Brain microvascular endothelial cell (primary cell): Measurements from ENCODE around the gene PHYKPL.

Experiments used
- DNase-seq: peaks from one replicate; pipeline ENCODE4 v3.0.0-alpha.2; 2020
- H3K27ac ChIP-seq: fragments of 250-450 bp; sonication (Bioruptor Pico); 2 replicates; pipeline ENCODE4 v1.5.1; 2020; ENCODE audit warnings: mild to moderate bottlenecking, moderate library complexity
- H3K27me3 ChIP-seq: fragments of 250-450 bp; sonication (Bioruptor Pico); replicated peaks from 2 replicates; pipeline ENCODE4 v1.5.1; 2020; ENCODE audit warnings: mild to moderate bottlenecking
- H3K36me3 ChIP-seq: fragments of 250-450 bp; sonication (Bioruptor Pico); replicated peaks from 2 replicates; pipeline ENCODE4 v1.5.1; 2020; ENCODE audit warnings: mild to moderate bottlenecking
- H3K4me3 ChIP-seq: 2 replicates; pipeline ENCODE4 v1.5.1; 2011; ENCODE audit warnings: low read depth, mild to moderate bottlenecking, control low read depth, low read length, moderate library complexity
- in situ Hi-C: cut with HindIII; loops from 2 replicates; pipeline ENCODE4 v1.10.0; 2017; ENCODE audit warnings: low sequenced_read_pairs, low pct_ligation_motif_present
- TF ChIP-seq, protein P1 (sequence below): IDR thresholded peaks from 2 replicates; pipeline ENCODE4 v1.5.1; 2011; ENCODE audit warnings: low read depth, mild to moderate bottlenecking, moderate library complexity, low read length, control low read depth, inconsistent platforms; ENCODE audit errors: missing control alignments

PHYKPL gene

DNA sequence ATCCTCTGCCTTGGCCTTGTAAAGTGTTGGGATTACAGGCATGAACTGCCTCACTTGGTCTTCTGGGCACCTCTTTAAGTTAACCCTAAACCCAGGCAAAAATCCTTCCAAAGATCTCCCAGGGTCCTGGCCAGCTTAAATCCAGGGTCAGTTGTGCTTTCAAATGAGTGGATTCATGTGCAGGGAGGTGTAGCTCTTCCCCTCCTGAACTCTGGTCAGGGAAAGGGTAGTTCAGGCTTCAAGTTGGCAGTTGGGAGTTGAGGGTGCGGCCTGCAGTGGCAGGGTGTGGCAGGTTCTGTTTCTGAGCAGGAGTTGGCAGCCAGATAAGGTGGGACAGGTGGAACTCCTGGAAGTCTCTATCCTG, 24.7 kb downstream of the PHYKPL start:
- in situ Hi-C loops: no loop called here
- TF ChIP-seq, protein P1, sequence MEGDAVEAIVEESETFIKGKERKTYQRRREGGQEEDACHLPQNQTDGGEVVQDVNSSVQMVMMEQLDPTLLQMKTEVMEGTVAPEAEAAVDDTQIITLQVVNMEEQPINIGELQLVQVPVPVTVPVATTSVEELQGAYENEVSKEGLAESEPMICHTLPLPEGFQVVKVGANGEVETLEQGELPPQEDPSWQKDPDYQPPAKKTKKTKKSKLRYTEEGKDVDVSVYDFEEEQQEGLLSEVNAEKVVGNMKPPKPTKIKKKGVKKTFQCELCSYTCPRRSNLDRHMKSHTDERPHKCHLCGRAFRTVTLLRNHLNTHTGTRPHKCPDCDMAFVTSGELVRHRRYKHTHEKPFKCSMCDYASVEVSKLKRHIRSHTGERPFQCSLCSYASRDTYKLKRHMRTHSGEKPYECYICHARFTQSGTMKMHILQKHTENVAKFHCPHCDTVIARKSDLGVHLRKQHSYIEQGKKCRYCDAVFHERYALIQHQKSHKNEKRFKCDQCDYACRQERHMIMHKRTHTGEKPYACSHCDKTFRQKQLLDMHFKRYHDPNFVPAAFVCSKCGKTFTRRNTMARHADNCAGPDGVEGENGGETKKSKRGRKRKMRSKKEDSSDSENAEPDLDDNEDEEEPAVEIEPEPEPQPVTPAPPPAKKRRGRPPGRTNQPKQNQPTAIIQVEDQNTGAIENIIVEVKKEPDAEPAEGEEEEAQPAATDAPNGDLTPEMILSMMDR: no peak
- Histone ChIP-seq H3K4me3 (no peak overlapping the region), H3K27me3 (no peaks in the 10 kb centered on the region), H3K36me3 (peaks cover 81% of the 10 kb centered on the region), H3K27ac (no peak overlapping the region)
- DNase-seq: no peak

DNA sequence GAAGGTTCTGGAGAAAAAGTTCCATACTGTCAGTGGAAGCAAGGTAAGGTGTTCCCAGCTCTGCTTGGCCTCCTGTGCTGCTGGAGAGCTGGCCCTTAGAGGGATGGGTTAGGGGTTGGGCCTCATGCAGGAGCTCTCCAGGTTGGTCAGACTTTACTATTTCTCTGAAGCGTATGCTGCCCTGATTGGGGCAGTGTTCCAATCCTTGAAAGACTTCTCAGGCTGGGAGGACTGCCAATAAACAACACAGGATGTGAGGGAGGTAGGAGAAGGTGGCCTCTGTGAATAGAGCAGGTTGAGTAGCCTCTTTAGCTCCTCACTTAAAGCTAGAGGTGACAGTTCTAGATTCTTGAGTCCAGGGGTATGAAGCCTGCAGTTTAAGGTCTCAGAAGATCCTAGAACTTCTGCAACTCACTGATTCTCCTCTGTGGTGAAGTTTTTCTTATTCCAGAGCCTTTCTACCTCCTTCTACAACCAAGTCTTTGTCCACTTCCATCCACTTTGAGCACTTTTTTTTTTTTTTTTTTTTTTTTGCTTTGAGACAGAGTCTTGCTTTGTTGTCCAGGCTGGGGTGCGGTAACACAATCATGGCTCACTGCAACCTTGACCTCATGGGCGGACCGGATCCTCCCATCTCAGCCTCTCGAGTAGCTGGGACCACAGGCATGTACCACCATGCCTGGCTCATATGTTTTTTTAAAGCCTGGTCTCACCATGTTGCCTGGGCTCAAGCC, 25.3 kb downstream of the PHYKPL start:
- peaks cover 75% of the 10 kb centered on the region for H3K36me3 ChIP-seq
- peak; percentile 18 for DNase-seq
- TF ChIP-seq, protein P1: no peak
- H3K27ac ChIP-seq: no peak overlapping the region
- in situ Hi-C loops: no loop called here
- no peaks in the 10 kb centered on the region for H3K27me3 ChIP-seq
- peak overlapping the region; percentile 97 for H3K4me3 ChIP-seq

DNA sequence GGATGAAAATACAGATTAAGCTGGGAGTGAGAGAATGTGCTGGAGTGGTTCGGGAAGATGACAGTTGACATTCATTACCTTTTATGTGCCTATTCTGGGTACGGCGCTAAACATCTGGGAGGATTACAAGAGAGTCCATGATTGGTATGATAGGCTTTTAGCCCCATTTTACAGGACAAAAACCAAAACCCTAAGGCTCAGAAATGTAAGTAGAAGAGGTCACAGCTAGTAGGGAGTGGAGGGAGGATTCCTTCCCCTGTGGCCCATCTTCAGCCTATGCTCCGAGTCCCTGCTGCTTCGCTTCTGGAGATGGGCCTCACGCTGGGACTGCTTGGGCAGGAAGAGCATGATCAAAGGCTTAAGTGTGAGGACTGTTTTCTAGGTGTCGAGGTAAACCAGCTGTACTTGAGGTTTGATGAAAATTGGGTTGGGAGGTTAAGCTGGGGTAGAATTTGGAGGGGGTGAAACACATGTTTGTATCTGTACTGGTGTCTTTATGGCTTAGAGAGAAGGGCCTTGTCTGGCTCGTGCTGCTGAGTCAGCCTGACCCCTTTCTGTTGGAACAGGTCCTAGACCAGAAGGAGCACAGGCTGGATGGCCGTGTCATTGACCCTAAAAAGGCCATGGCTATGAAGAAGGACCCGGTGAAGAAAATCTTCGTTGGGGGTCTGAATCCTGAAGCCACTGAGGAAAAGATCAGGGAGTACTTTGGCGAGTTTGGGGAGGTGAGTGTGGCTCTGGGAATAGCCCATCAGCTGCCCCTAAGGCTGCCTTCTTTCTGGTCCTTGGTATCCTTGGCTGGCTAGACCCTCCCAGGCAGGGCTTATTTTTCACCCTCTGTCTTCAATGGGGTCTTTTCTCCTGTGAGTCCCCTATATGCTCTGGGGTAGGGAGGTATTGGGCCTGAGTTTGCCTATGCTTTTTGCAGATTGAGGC, 26.2 kb downstream of the PHYKPL start:
- no peaks in the 10 kb centered on the region for H3K27me3 ChIP-seq
- no peak for DNase-seq
- H3K4me3 ChIP-seq: peak overlapping the region; percentile 97
- no peak overlapping the region for H3K27ac ChIP-seq
- TF ChIP-seq, protein P1: no peak
- in situ Hi-C loops: no loop called here
- peaks cover 66% of the 10 kb centered on the region for H3K36me3 ChIP-seq

DNA sequence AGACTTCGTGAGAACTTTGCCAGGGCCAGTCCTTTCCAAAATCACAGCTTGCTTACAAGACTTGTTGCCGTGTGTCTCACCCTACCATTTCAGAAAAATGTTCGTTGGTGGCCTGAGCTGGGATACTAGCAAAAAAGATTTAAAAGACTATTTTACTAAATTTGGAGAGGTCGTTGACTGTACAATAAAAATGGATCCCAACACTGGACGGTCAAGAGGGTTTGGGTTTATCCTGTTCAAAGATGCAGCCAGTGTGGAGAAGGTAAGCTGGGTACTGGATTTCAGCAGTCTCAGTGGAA, 26.9 kb downstream of the PHYKPL start:
- TF ChIP-seq, protein P1: no peak
- in situ Hi-C loops: no loop called here
- Histone ChIP-seq H3K4me3 (peak overlapping the region; percentile 97), H3K36me3 (peaks cover 59% of the 10 kb centered on the region), H3K27me3 (no peaks in the 10 kb centered on the region), H3K27ac (no peak overlapping the region)
- no peak for DNase-seq

DNA sequence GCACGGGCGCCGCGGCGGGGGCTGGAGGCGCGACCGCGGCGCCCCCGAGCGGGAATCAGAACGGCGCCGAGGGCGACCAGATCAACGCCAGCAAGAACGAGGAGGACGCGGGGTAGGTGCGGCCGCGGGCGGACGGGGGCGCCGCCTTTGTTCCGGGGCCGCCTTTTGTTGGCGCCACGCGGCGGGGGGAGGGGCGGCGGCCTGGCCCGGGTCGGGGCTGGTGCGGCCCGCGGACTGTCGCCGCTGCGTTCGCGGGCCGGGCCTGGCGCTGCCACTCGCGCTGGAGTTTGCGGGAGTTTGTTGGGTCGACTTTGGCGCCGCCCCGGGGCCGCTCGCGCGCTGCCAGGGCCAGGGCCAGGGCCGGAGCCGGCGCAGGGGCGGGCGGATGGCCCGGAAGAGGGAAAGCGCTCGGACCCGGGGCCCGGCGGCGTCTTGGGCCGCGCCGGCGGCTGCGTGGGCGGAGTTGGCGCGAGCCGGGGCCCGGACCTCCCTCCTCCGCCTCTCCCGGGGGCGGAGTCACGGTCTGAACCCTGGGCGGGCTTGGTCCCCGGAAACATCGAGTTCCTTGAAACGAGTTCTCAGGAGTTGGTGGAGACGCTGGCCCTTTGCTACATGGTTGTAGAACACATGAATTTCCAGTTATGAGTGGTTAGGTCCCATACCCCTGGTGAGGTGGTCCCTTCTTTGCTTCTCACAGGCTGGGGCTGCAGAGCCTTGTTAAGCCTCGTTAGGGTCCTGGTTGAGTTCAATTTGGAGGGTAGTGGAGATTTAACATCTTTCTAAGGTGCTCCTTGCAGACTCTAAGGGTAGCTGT, 27.5 kb downstream of the PHYKPL start:
- Histone ChIP-seq H3K27me3 (no peaks in the 10 kb centered on the region), H3K4me3 (peak overlapping the region; percentile 97), H3K36me3 (peaks cover 53% of the 10 kb centered on the region), H3K27ac (peak overlapping the region; percentile 82)
- TF ChIP-seq, protein P1: no peak
- DNase-seq: peak; percentile 41
- in situ Hi-C loops: no loop called here
